Brain microvascular endothelial cell (primary cell): Measurements from ENCODE around the gene BNIPL.

Experiments used
- DNase-seq: peaks from one replicate; pipeline ENCODE4 v3.0.0-alpha.2; 2020
- H3K27ac ChIP-seq: fragments of 250-450 bp; sonication (Bioruptor Pico); 2 replicates; pipeline ENCODE4 v1.5.1; 2020; ENCODE audit warnings: mild to moderate bottlenecking, moderate library complexity
- H3K27me3 ChIP-seq: fragments of 250-450 bp; sonication (Bioruptor Pico); replicated peaks from 2 replicates; pipeline ENCODE4 v1.5.1; 2020; ENCODE audit warnings: mild to moderate bottlenecking
- H3K36me3 ChIP-seq: fragments of 250-450 bp; sonication (Bioruptor Pico); replicated peaks from 2 replicates; pipeline ENCODE4 v1.5.1; 2020; ENCODE audit warnings: mild to moderate bottlenecking
- H3K4me3 ChIP-seq: 2 replicates; pipeline ENCODE4 v1.5.1; 2011; ENCODE audit warnings: low read depth, mild to moderate bottlenecking, control low read depth, low read length, moderate library complexity
- in situ Hi-C: cut with HindIII; loops from 2 replicates; pipeline ENCODE4 v1.10.0; 2017; ENCODE audit warnings: low sequenced_read_pairs, low pct_ligation_motif_present
- TF ChIP-seq, protein P1 (sequence below): IDR thresholded peaks from 2 replicates; pipeline ENCODE4 v1.5.1; 2011; ENCODE audit warnings: low read depth, mild to moderate bottlenecking, moderate library complexity, low read length, control low read depth, inconsistent platforms; ENCODE audit errors: missing control alignments

The BNIPL gene

DNA sequence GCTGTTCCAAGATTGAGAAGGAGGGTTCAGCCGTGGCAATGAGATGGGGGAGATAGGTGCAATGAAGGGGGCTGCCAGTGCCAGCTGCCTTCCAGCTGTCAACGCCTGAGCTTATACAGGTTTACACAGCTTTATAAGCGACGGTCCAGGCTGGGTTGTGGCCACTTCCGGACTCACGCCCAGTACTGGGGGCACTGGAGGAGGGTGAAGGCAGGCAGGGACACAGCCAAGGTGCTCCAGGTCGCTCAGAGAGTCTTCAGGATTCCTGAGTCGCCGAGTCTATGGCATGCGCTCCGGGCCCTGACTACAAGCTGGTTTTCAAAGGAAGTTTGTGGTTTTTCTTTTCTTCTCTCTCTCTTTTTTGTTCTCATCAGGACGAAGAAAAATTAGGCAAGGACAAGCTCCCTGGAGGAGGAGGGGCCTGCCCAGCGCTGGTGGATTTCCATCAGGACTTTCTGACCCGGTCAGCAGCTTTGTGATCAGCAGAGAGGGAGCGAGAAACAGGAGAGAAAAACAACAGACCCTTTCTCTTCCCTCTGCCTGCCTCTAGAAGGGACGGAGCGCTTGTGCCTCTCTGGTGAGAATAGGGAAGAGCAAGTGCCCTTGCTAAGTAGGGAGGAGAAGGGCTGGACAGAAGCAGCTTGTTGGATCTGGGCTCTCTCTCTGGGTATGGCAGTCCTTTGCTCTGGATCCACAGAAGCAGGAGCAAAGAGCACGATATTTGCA, 29.9 kb upstream of the BNIPL start, which contains the start of gene MINDY1:
TSS of gene MINDY1 (minus strand) at position 576 of the 726 bp plus-strand sequence. CDS start 4,285 bp downstream, outside the sequence.
- TF ChIP-seq, protein P1, sequence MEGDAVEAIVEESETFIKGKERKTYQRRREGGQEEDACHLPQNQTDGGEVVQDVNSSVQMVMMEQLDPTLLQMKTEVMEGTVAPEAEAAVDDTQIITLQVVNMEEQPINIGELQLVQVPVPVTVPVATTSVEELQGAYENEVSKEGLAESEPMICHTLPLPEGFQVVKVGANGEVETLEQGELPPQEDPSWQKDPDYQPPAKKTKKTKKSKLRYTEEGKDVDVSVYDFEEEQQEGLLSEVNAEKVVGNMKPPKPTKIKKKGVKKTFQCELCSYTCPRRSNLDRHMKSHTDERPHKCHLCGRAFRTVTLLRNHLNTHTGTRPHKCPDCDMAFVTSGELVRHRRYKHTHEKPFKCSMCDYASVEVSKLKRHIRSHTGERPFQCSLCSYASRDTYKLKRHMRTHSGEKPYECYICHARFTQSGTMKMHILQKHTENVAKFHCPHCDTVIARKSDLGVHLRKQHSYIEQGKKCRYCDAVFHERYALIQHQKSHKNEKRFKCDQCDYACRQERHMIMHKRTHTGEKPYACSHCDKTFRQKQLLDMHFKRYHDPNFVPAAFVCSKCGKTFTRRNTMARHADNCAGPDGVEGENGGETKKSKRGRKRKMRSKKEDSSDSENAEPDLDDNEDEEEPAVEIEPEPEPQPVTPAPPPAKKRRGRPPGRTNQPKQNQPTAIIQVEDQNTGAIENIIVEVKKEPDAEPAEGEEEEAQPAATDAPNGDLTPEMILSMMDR = peak; percentile 73
- Histone ChIP-seq H3K36me3 (no peaks in the 10 kb centered on the region), H3K27me3 (no peaks in the 10 kb centered on the region), H3K4me3 (peak within 1 kb of the TSS; percentile 59), H3K27ac (peak within 1 kb of the TSS; percentile 87)
- peak; percentile 80 for DNase-seq
- in situ Hi-C loops = no loop called here

DNA sequence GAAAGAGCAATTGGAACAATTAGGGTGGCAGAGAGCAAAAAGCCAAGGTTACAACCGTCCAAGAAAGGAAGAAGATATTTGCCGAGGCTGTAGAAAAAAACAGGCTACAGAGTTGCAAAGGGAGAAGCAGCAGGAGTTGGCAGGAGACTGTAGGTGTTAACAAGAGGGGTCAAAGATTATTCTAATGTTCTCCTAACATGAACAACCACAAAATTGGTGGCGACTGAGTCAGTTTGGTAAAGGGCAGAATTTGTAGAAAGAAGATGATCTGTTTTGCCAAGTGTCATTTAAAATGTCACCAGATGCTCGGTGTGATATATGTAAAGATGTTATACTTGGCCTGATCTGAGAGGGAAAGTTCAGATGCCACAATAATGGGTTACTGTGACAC, 28.5 kb upstream of the BNIPL start:
- DNase-seq = no peak
- in situ Hi-C loops = no loop called here
- no peaks in the 10 kb centered on the region for H3K27me3 ChIP-seq
- peak overlapping the region; percentile 87 for H3K27ac ChIP-seq
- no peaks in the 10 kb centered on the region for H3K36me3 ChIP-seq
- H3K4me3 ChIP-seq = peak overlapping the region; percentile 94
- TF ChIP-seq, protein P1 = no peak

DNA sequence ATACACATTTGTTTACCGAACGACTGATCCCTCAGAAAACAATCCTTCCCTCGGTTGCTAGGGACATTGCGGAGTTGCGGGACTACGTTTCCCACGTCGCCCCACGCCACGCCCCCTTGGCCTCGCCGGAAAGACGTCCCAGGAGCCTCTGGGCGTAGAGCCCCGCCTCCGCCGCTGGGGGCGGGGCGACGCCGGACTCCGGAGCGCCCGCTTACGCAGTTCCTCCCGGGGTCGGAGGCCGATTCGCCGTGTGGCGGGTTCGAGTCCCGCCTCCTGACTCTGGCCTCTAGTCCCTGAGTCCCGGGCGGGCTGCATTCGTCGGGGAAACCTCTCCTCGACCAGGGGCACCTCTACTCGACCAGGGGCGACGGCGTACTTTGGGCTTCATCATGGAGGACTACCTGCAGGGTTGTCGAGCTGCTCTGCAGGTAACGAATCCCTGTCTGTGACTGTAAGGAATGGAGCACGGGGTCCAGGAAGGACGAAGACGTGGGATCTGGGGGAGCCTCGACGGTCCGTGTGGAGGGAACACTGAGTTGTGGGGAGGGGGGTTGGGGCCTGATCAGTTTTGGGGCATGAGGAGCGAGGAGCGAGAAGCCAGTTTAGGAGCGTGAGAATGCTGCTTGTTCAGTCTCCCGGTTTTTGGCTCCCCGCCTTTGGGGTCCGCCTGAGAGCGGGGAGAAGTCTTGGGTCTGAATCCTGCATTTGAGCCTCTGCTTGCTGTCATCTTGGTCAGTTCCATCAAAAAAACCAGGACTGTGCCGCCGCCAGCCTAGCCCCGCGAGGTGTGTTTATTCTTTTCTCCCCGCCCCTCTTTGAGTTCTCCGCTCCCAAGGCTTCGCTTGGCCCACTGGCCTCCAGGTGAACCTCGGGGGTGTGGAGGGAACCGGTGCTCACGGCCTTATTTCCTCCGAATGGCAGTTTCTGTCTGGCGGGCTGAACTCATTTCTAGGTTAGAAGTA, 27.9 kb upstream of the BNIPL start, which contains the start of gene PRUNE1:
TSS of gene PRUNE1 (plus strand) at position 206 of the 962 bp plus-strand sequence. CDS start at position 390, 184 bp downstream.
- TF ChIP-seq, protein P1 = no peak
- H3K4me3 ChIP-seq = peak within 1 kb of the TSS; percentile 94
- in situ Hi-C loops = no loop called here

DNA sequence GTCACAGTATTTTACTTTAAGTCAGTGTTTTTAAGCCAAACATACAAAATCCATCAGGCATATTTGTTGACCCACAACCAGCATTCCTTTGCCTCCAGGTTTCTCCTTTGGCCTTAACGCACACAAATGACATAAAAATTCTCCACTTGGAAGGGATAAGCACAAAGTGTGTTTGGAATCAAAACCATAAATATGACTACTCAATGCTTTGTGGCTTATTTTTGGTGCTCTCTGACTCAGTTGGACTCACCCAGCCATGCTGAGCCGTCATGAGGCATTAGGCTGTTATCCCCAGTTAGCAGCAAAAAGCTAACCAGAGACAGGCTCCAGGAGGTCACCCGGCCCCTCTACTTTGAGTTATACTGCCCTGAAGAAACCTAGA, 27.2 kb upstream of the BNIPL start:
- in situ Hi-C loops = no loop called here
- H3K4me3 ChIP-seq = peak overlapping the region; percentile 94
- TF ChIP-seq, protein P1 = no peak

More for the DNA sequence above, 27.9 kb upstream of the BNIPL start, which contains the start of gene PRUNE1:
- Histone ChIP-seq H3K36me3 (no peaks in the 10 kb centered on the region), H3K27ac (peak within 1 kb of the TSS; percentile 87), H3K27me3 (no peaks in the 10 kb centered on the region)
- DNase-seq = peak; percentile 96

DNA sequence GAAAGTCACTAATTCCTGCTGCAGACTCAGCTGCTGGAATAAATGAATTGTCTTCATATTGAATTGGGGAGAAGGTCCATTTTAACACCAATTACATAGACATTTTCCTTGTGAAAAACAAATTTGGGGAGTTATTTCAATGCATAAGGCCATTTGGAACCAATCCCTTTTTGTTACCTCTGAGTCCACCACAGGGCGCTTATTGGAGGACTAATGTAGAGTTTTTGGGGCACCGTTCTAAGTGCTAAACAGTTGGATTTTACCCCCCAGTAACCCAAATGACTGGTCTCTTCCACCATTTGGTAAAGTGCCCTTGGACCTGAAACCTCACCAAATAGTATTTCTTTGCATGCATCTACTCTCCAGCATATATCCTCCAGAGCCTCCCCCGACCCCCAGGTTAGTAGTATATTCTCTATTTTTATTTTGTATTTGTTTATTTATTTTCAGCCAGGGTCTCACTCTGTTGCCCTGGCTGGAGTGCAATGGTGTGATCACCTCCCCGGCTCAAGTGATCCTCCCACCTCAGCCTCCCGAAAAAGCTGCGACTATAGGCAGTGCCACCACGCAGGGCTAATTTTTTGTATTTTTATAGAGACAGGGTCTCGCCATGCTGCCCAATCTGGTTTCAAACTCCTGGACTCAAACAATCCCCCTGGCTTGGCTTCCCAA, 26.6 kb upstream of the BNIPL start:
- no peaks in the 10 kb centered on the region for H3K27me3 ChIP-seq
- TF ChIP-seq, protein P1 = no peak
- H3K36me3 ChIP-seq = no peaks in the 10 kb centered on the region
- DNase-seq = no peak
- no peak overlapping the region for H3K4me3 ChIP-seq
- in situ Hi-C loops = no loop called here
- no peak overlapping the region for H3K27ac ChIP-seq

More for the DNA sequence above, 27.2 kb upstream of the BNIPL start:
- no peaks in the 10 kb centered on the region for H3K36me3 ChIP-seq
- peak; percentile 40 for DNase-seq
- H3K27ac ChIP-seq = peak overlapping the region; percentile 67
- H3K27me3 ChIP-seq = no peaks in the 10 kb centered on the region
